ENCODE measurements around the gene WDR62. TPM values are rescaled to one million over a fixed set of nuclear protein-coding genes. Genes with fewer than 3 reads are reported as not detected.

Gene WDR62
- total and polyA plus RNA-seq, 2 of the 8 experiments (the other 6 are each of a cell fraction or from before 2014, with no cell fraction given): 28.2 to 39.5 TPM

DNA sequence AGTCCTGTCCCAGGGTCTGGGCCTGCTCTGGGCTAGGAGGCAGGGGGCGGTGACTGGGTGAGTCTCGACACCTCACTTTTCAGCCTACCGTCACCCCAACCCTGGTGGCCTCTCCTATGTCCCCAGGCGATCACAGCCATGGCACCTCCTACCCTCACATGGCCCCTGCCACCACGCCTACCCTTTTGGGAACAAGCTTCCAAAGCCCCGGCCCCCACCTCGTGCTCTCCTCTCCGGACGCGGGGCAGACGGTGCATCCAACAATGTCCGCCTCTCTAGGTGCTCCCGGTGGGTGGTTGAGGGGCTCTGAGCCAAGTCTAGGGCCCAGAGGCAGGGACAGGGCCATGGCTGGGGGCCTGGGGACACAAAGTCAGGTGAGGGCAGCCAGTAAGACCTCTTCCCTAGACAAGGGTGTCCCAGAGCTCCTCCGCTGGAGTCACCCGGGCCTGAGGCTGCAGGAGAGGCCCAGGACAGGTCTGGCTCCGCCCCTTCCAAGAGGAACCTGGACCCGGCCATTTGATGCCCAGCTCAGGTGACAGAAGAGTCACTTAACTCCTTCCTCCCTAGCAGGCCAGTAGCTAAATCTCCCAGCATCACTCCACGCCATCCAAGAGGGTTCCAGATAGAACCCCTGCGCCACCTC is 46.2 kb upstream of the WDR62 start, which contains the start of gene SYNE4 (continued):
- TF ChIP-seq, protein P1, sequence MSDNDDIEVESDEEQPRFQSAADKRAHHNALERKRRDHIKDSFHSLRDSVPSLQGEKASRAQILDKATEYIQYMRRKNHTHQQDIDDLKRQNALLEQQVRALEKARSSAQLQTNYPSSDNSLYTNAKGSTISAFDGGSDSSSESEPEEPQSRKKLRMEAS (IDR thresholded peaks at IDR 0.05): peak; percentile 53
- peak; percentile 56; the same call in 1 of the 2 replicates for TF ChIP-seq PHF8 (conservative IDR thresholded peaks at IDR 0.05; ENCODE audit: low read depth, low read length)
